C4-2B (cell line): ENCODE results near the gene KLF1.
"Not testable (repeated sequence)": the region's sequence is repeated elsewhere in the genome, so short reads cannot be mapped to it uniquely, and the experiment has no call there.

Experiments used
- H3K27ac ChIP-seq: fragments of 450-650 bp; 2 replicates; pipeline ENCODE4 v1.5.1; 2017
- CTCF ChIP-seq: fragments of 450-650 bp; conservative IDR thresholded peaks from 2 replicates; pipeline ENCODE4 v1.5.1; 2017; ENCODE audit warnings: mild to moderate bottlenecking
- ZFX ChIP-seq: fragments of 450-650 bp; IDR thresholded peaks from 2 replicates; pipeline ENCODE4 v1.6.1; 2017

Gene KLF1

GRCh38 chr19:12924621-12925310, 37.8 kb upstream of the KLF1 start:
- no peak overlapping the region for H3K27ac ChIP-seq
- TF ChIP-seq CTCF (no peak), ZFX (no peak)

- TF ChIP-seq CTCF: no peak
- no peak for TF ChIP-seq ZFX
- no peak overlapping the region for H3K27ac ChIP-seq
These were observed 36.0 kb upstream of the KLF1 start for GRCh38 chr19:12922959-12923358.

DNA sequence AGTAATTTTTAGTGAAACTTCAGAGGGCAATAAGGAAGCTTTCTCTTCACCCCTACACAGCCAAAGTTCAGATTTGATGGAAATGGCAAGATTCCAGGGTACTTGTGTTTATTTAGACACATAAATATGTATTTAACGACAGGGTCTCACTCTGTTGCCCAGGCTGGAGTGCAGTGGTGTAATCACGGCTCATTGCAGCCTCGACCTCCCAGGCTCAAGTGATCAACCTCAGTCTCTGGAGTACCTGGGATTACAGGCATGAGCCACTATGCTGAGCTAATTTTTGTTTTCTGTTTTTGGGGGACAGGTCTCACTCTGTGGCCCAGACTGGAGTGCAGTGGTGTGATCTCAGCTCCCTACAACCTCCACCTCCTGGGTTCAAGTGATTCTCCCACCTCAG, 34.0 kb upstream of the KLF1 start:
- no peak for TF ChIP-seq CTCF
- TF ChIP-seq ZFX: no peak
- H3K27ac ChIP-seq: peak overlapping the region; percentile 5; the same call in 1 of the 2 replicates

DNA sequence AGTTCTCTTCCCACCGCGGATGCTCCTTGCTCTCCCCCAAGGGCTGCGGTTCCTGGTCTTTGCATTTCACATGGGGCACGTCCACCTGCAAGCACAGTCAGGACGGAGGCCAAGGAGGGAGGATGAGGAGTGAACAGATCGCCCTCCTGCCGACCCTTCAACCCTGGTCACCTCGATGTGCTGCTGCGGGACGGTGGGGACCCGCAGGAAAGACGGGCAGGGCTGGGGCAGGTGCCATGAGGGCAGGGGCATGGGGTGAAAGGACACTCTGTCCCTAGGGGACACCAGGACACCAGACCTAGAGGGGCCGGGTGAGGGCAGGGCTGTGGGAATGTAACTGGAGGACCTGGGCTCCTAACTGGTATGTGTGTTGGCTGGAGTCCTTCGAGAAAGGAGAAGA, 31.3 kb upstream of the KLF1 start:
- no peak overlapping the region; the same call in 1 of the 2 replicates for H3K27ac ChIP-seq
- no peak for TF ChIP-seq CTCF
- TF ChIP-seq ZFX: no peak

DNA sequence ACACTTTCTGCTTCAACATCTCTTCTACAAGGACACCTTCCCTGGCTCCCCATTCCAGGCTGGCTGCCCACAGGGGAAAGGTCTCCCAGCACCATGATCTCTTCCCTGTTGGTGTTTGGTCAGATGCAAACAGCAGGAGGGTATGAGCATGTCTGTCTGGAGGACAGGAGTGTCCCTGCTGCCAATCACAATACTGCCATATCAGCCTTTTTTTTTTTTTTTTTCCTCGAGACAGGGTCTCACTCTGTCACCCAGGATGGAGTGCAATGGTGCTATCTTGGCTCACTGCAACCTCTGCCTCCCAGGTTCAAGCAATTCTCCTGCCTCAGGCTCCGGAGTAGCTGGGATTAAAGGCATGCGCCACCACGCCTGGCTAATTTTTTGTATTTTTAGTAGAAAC, 28.9 kb upstream of the KLF1 start:
- H3K27ac ChIP-seq: not testable (repeated sequence)

DNA sequence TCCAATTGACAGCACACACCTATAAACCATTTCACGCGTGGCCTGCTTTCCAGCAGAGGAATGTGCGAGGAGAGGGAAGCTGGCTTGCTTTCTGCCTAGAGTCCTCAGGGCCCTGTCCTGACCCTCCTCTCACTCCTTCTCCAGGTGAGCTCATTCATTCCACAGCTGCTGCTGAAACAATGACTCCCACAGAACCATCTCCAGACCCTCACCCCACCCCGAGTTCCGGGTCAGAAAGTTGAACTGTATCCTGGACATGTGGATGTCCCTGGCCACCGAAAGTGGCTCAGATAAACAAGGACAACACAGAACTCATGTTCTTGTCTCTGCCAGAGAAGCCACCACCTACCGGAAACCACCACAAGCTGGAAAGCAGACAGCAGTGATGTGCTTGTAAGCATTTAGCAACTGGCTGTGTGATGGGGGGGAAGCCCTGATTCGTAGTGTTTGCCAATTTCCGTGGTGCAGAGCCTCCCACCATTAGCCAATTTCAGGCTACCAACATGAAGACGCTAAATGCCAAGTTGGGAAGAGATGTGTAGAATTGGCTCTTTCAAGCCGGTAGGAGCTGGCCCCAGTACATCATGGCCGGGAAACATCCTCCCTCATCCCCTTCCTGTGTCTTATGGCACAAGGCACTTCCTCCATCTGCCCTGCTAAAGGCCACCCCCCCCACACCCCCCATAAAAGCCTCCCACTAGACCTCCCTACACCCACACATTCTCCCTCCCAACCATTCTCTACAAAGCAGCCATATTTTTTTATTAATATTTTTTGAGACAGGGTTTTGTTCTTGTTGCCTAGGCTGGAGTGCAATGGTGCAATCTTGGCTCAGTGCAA, 27.1 kb upstream of the KLF1 start:
- TF ChIP-seq ZFX (no peak), CTCF (no peak)
- H3K27ac ChIP-seq: peak overlapping the region; percentile 86

DNA sequence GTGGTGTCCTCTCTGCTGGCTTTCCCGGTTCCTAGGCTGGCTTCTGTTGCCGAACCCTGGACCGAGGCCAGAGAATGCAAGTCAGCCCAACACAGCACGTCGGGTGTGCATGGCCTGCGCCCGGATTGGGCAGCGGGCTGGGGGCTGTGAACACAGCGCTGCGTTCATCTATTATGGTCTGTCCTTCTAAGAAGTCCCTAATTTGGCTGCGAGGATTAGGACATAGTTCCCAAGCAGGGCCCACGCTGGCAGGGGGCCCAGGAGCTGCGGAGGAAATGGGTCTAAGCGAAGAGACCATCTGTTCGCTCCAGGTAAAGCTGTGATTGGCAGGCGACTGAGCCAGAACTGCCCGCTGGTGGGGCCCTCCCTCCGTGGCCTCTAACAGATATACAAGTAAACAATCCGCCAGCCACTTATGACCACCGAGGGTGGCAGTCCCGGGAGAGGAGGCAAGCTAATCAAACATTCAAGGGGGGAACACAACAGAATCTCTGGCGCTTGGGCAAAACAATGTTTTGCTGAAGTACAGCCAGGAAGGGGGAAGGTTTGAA, 26.1 kb upstream of the KLF1 start:
- TF ChIP-seq ZFX (peak; percentile 47; the same call in 1 of the 2 replicates), CTCF (no peak)
- H3K27ac ChIP-seq: peak overlapping the region; percentile 86
